GM20000 (cell line): ENCODE measurements around the gene CLTCL1.

Experiments
- DNase-seq: peaks from one replicate; pipeline ENCODE4 v3.0.0; 2012; ENCODE audit warnings: low spot score
- CTCF ChIP-seq: IDR thresholded peaks from 2 replicates; pipeline ENCODE4 v1.5.1; 2012; ENCODE audit warnings: mild to moderate bottlenecking, control low read depth; ENCODE audit errors: extremely low read depth, missing control alignments

CLTCL1 gene

GRCh38 chr22:19240813-19241592 is 50.5 kb downstream of the CLTCL1 start:
- DNase-seq: no peak
- TF ChIP-seq CTCF: no peak

GRCh38 chr22:19239464-19239863 is 52.1 kb downstream of the CLTCL1 start:
- TF ChIP-seq CTCF: no peak
- no peak for DNase-seq

DNA sequence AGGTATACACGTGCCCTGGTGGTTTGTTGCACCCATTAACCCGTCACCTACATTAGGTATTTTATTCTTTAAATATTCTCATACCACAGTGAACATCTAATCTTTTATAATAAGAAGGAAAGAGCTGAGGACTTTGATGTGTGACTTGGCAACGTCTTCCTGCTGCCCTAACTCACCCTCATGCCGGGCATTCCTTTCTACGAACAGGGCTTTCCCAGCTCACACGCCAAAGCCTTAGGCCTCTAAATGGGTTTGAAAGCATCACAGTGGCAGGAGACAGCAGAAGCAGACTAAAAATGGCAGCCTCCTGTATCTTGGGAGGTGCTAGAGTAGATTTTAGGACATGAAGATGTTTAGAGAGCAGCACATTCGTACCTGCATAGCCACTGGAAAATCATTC is 52.6 kb downstream of the CLTCL1 start:
- no peak for DNase-seq
- no peak for TF ChIP-seq CTCF

- no peak for TF ChIP-seq CTCF
- no peak for DNase-seq
Measured at GRCh38 chr22:19235874-19236273, 55.6 kb downstream of the CLTCL1 start.

DNA sequence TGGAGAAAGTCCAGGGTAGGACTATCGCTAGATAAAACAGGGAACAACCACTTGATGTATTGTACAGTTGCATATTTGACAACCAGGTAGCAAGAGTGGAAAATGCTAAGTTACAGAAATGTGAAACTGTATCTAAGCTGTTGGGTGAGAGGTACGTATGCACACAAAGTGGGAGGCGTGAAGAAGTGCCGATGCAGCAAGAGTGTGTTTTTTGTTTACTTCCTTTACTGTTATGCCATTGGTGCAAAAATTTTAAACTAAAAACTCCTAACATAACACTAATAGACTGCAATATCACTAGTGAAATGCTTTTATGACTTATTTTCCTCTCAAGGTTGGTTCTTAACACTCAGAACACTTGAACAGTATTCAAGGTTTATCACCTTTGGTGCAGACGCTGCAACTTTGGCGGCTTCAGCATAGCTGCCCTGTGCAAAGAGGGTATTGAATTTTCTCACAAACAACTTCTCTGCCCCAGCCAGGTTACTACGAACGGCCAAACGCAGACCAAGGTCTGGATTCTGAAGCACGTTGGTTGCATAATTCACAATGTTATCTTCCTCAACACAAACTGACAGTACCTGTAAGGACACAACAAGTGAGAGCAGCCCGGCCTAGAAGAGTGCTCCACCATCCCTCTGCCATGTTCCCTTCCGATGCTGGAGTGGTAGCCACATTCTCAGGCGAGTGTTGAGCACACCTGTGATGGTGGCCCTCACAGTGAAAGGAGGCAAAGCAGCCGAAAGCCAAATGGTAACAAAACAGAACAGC is 57.2 kb downstream of the CLTCL1 start:
- TF ChIP-seq CTCF: no peak
- DNase-seq: no peak

- no peak for TF ChIP-seq CTCF
- DNase-seq: no peak
Measured at GRCh38 chr22:19233189-19233661, 58.3 kb downstream of the CLTCL1 start.

GRCh38 chr22:19232623-19233022 is 58.9 kb downstream of the CLTCL1 start:
- DNase-seq: no peak
- no peak for TF ChIP-seq CTCF
